ENCODE data around the gene ITK. TPM values are rescaled to one million over a fixed set of nuclear protein-coding genes. Genes with fewer than 3 reads are reported as not detected.
A peak's percentile ranks its signal among the peaks of the same experiment; 100 is the strongest.

The ITK gene
- total RNA-seq, 1 donor: not detected

DNA sequence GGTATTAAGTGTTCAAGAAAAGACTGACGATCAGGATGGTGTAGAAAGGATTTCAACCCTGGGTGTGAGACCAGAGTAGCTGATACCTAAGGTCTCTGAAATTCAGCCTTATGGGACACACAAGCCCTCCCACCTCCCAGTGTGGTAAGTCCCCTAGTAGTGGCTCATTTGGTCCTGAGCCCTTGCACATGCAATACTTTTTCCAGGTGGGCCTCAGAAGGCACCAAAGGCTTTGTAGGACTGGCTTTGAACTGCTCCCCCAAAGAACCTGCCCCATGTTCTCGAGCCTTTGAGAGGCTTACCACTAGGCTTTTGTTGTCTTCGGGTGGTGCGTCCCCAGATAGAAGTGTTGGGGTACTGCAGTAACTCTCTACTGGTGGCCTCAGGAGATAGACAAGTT lies 15.4 kb upstream of the ITK start:
- H3K4me3 ChIP-seq (ENCODE audit: insufficient read depth, low read length): no peak overlapping the region
- no peak for DNase-seq (ENCODE audit: insufficient read length, low spot score, missing footprints)
- H3K4me2 ChIP-seq (ENCODE audit: insufficient read depth, low read length): no peak overlapping the region
- no peak for TF ChIP-seq CTCF (IDR thresholded peaks at IDR 0.05; ENCODE audit: extremely low read depth, low read depth, low read length)
- no peaks in the 10 kb centered on the region for H3K9me3 ChIP-seq (ENCODE audit: low read depth, low read length)
- no peaks in the 10 kb centered on the region for H3K36me3 ChIP-seq (ENCODE audit: insufficient read depth, low read length)
- H2AFZ ChIP-seq (ENCODE audit: low read length): no peak overlapping the region
- no peaks in the 10 kb centered on the region for H3K4me1 ChIP-seq (ENCODE audit: insufficient read depth, low read length)
- H3K27ac ChIP-seq (ENCODE audit: low read depth, low read length): no peak overlapping the region
- no peaks in the 10 kb centered on the region for H4K20me1 ChIP-seq (ENCODE audit: insufficient read depth, low read length)
- H3K79me2 ChIP-seq (ENCODE audit: insufficient read depth, low read length): no peaks in the 10 kb centered on the region
- H3K27me3 ChIP-seq (ENCODE audit: insufficient read depth, low read length): peaks cover 9% of the 10 kb centered on the region

- no peaks in the 10 kb centered on the region for H3K36me3 ChIP-seq (ENCODE audit: insufficient read depth, low read length)
- no peak for TF ChIP-seq CTCF (IDR thresholded peaks at IDR 0.05; ENCODE audit: extremely low read depth, low read depth, low read length)
- H2AFZ ChIP-seq (ENCODE audit: low read length): no peak overlapping the region
- H3K4me1 ChIP-seq (ENCODE audit: insufficient read depth, low read length): no peaks in the 10 kb centered on the region
- no peak overlapping the region for H3K4me3 ChIP-seq (ENCODE audit: insufficient read depth, low read length)
- no peak overlapping the region for H3K4me2 ChIP-seq (ENCODE audit: insufficient read depth, low read length)
- peaks cover 9% of the 10 kb centered on the region for H3K27me3 ChIP-seq (ENCODE audit: insufficient read depth, low read length)
- H3K9me3 ChIP-seq (ENCODE audit: low read depth, low read length): no peaks in the 10 kb centered on the region
- no peak for DNase-seq (ENCODE audit: insufficient read length, low spot score, missing footprints)
- no peak overlapping the region for H3K27ac ChIP-seq (ENCODE audit: low read depth, low read length)
- no peaks in the 10 kb centered on the region for H3K79me2 ChIP-seq (ENCODE audit: insufficient read depth, low read length)
- H4K20me1 ChIP-seq (ENCODE audit: insufficient read depth, low read length): no peaks in the 10 kb centered on the region
Observed at GRCh38 chr5:157165668-157166067, 15.0 kb upstream of the ITK start.

GRCh38 chr5:157166214-157167213 lies 14.1 kb upstream of the ITK start, which contains the start of gene GARIN3:
TSS of gene GARIN3 (minus strand) at chr5:157166264. CDS start at chr5:157166168, 96 bp downstream.
- no peak for DNase-seq (ENCODE audit: insufficient read length, low spot score, missing footprints)
- Histone ChIP-seq H3K36me3 (ENCODE audit: insufficient read depth, low read length) (no peaks in the 10 kb centered on the region), H3K9me3 (ENCODE audit: low read depth, low read length) (no peaks in the 10 kb centered on the region), H3K27me3 (ENCODE audit: insufficient read depth, low read length) (peaks cover 6% of the 10 kb centered on the region), H3K4me2 (ENCODE audit: insufficient read depth, low read length) (no peak within 1 kb of the TSS), H4K20me1 (ENCODE audit: insufficient read depth, low read length) (no peaks in the 10 kb centered on the region), H3K27ac (ENCODE audit: low read depth, low read length) (no peak within 1 kb of the TSS), H2AFZ (ENCODE audit: low read length) (no peak within 1 kb of the TSS), H3K79me2 (ENCODE audit: insufficient read depth, low read length) (no peaks in the 10 kb centered on the region), H3K4me3 (ENCODE audit: insufficient read depth, low read length) (no peak within 1 kb of the TSS), H3K4me1 (ENCODE audit: insufficient read depth, low read length) (no peaks in the 10 kb centered on the region)
- TF ChIP-seq CTCF (IDR thresholded peaks at IDR 0.05; ENCODE audit: extremely low read depth, low read depth, low read length): no peak

DNA sequence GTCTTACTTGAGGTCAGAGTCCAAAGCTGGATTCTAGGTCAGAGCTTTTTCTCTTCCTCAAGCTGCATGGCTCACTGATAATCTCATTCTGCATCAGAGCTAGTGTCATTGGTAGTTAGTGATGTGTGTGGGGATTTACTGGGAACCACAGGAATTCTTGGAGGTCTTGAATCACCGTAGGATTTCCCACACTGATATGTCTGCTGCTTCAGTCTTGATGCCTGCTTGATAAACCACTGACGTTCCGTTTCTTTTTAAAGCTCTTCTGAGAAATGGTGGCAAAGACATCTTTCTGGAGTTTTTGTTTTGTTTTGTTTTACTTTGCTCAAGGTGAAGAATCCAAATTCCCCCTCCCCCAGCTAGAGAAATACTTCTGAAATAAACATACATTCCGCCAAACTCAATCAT lies 13.4 kb upstream of the ITK start:
- DNase-seq (ENCODE audit: insufficient read length, low spot score, missing footprints): peak; percentile 64
- H3K4me2 ChIP-seq (ENCODE audit: insufficient read depth, low read length): no peak overlapping the region
- no peak overlapping the region for H3K27ac ChIP-seq (ENCODE audit: low read depth, low read length)
- no peak for TF ChIP-seq CTCF (IDR thresholded peaks at IDR 0.05; ENCODE audit: extremely low read depth, low read depth, low read length)
- H2AFZ ChIP-seq (ENCODE audit: low read length): no peak overlapping the region
- no peaks in the 10 kb centered on the region for H3K4me1 ChIP-seq (ENCODE audit: insufficient read depth, low read length)
- H3K36me3 ChIP-seq (ENCODE audit: insufficient read depth, low read length): no peaks in the 10 kb centered on the region
- peaks cover 6% of the 10 kb centered on the region for H3K27me3 ChIP-seq (ENCODE audit: insufficient read depth, low read length)
- no peaks in the 10 kb centered on the region for H3K79me2 ChIP-seq (ENCODE audit: insufficient read depth, low read length)
- H4K20me1 ChIP-seq (ENCODE audit: insufficient read depth, low read length): no peaks in the 10 kb centered on the region
- H3K4me3 ChIP-seq (ENCODE audit: insufficient read depth, low read length): no peak overlapping the region
- no peaks in the 10 kb centered on the region for H3K9me3 ChIP-seq (ENCODE audit: low read depth, low read length)

Measured in osteoblast (primary cell).